GM23338 (cell line): ENCODE data around the gene LCE1F. TPM values are rescaled to one million over a fixed set of nuclear protein-coding genes. Genes with fewer than 3 reads are reported as not detected.

Experiments used
- ATAC-seq: fragments of 200-7000 bp; cut with Tn5 transposase; 3 replicates; pipeline ENCODE4 v1.9.1; 2020
- DNase-seq: peaks from one replicate; pipeline ENCODE4 v3.0.0-alpha.2; 2015; ENCODE audit warnings: low spot score
- H2AFZ ChIP-seq: fragments of 200-600 bp; sonication (generic); 2 replicates; pipeline ENCODE4 v1.8.0; 2016; ENCODE audit warnings: antibody characterized with exemption, mild to moderate bottlenecking, moderate library complexity
- H3F3A ChIP-seq: fragments of 200-600 bp; sonication (generic); replicated peaks from 2 replicates; pipeline ENCODE4 v1.8.0; 2017; ENCODE audit warnings: antibody characterized with exemption, mixed run types, low read depth
- H3K27ac ChIP-seq: fragments of 200-600 bp; sonication (generic); 2 replicates; pipeline ENCODE4 v1.6.1; 2016; ENCODE audit warnings: low read depth
- H3K27me3 ChIP-seq: fragments of 200-600 bp; sonication (generic); 2 replicates; pipeline ENCODE4 v1.8.0; 2016; ENCODE audit warnings: mild to moderate bottlenecking, mixed run types, moderate library complexity; ENCODE audit not compliant: insufficient read depth
- H3K36me3 ChIP-seq: fragments of 200-600 bp; sonication (generic); 2 replicates; pipeline ENCODE4 v1.8.0; 2016; ENCODE audit warnings: mild to moderate bottlenecking; ENCODE audit not compliant: insufficient read depth
- H3K4me1 ChIP-seq: fragments of 200-600 bp; sonication (generic); 2 replicates; pipeline ENCODE4 v1.8.0; 2016; ENCODE audit warnings: mild to moderate bottlenecking, moderate library complexity; ENCODE audit not compliant: insufficient read depth
- H3K4me2 ChIP-seq: fragments of 200-600 bp; sonication (generic); 2 replicates; pipeline ENCODE4 v1.7.1; 2017; ENCODE audit warnings: mixed run types
- H3K4me3 ChIP-seq: fragments of 200-600 bp; sonication (generic); 2 replicates; pipeline ENCODE4 v1.6.1; 2016; ENCODE audit warnings: mixed run types
- H3K79me2 ChIP-seq: fragments of 200-600 bp; sonication (generic); replicated peaks from 2 replicates; pipeline ENCODE4 v1.8.0; 2017; ENCODE audit warnings: mild to moderate bottlenecking; ENCODE audit not compliant: insufficient read depth
- H3K9me2 ChIP-seq: fragments of 200-600 bp; sonication (generic); 2 replicates; pipeline ENCODE4 v1.8.0; 2017; ENCODE audit not compliant: insufficient read depth
- H4K20me1 ChIP-seq: fragments of 200-600 bp; sonication (generic); replicated peaks from 2 replicates; pipeline ENCODE4 v1.8.0; 2017; ENCODE audit warnings: mild to moderate bottlenecking; ENCODE audit not compliant: insufficient read depth
- H3K27ac Mint-ChIP-seq: 2 replicates; pipeline ENCODE4 v1.8.0; 2020; ENCODE audit warnings: inconsistent platforms, mild to moderate bottlenecking, moderate library complexity, mixed read lengths
- H3K27me3 Mint-ChIP-seq: 3 replicates; pipeline ENCODE4 v1.8.0; 2022; ENCODE audit warnings: low read depth, mild to moderate bottlenecking, moderate library complexity, mixed read lengths, inconsistent platforms; ENCODE audit not compliant: insufficient read depth, poor library complexity
- H3K36me3 Mint-ChIP-seq: 3 replicates; pipeline ENCODE4 v1.8.0; 2021; ENCODE audit warnings: low read depth, mild to moderate bottlenecking, inconsistent platforms, moderate library complexity, mixed read lengths
- H3K4me1 Mint-ChIP-seq: 3 replicates; pipeline ENCODE4 v1.8.0; 2020; ENCODE audit warnings: mild to moderate bottlenecking, inconsistent platforms, mixed read lengths
- H3K4me3 Mint-ChIP-seq: 3 replicates; pipeline ENCODE4 v1.8.0; 2021; ENCODE audit warnings: moderate library complexity, mild to moderate bottlenecking, inconsistent platforms, mixed read lengths
- H3K9me3 Mint-ChIP-seq: 3 replicates; pipeline ENCODE4 v1.8.0; 2020; ENCODE audit warnings: moderate library complexity, mild to moderate bottlenecking, inconsistent platforms, mixed read lengths
- CREB1 ChIP-seq: fragments of 250-450 bp; sonication (Bioruptor Pico); IDR thresholded peaks from 2 replicates; pipeline ENCODE4 v1.5.0; 2020; ENCODE audit warnings: low read depth, mild to moderate bottlenecking, moderate library complexity
- ETS1 ChIP-seq: IDR thresholded peaks from 2 replicates; pipeline ENCODE4 v1.6.1; 2016; ENCODE audit warnings: antibody characterized with exemption
- EZH2 ChIP-seq: fragments of 200-600 bp; sonication (generic); IDR thresholded peaks from one replicate; pipeline ENCODE4 v1.8.0; 2017; ENCODE audit warnings: antibody characterized with exemption, mild to moderate bottlenecking, low read depth; ENCODE audit not compliant: unreplicated experiment
- EZH2phosphoT487 ChIP-seq: fragments of 200-600 bp; sonication (generic); IDR thresholded peaks from one replicate; pipeline ENCODE4 v1.8.1; 2018; ENCODE audit warnings: antibody characterized with exemption; ENCODE audit not compliant: unreplicated experiment
- JUNB ChIP-seq: IDR thresholded peaks from one replicate; pipeline ENCODE4 v1.6.1; 2016; ENCODE audit warnings: antibody characterized with exemption; ENCODE audit not compliant: unreplicated experiment
- NANOG ChIP-seq: IDR thresholded peaks from 2 replicates; pipeline ENCODE4 v1.6.1; 2016; ENCODE audit warnings: antibody characterized with exemption, borderline replicate concordance
- POLR2AphosphoS5 ChIP-seq: IDR thresholded peaks from 2 replicates; pipeline ENCODE4 v1.6.1; 2016; ENCODE audit warnings: antibody characterized with exemption, low read depth
- REST ChIP-seq: IDR thresholded peaks from one replicate; pipeline ENCODE4 v1.6.1; 2018; ENCODE audit warnings: antibody characterized with exemption; ENCODE audit not compliant: unreplicated experiment
- ZNF114 ChIP-seq: fragments of 250-450 bp; sonication (Bioruptor Pico); IDR thresholded peaks from 2 replicates; pipeline ENCODE4 v1.5.0; 2020; ENCODE audit warnings: mild to moderate bottlenecking, moderate library complexity
- ZNF331 ChIP-seq: fragments of 250-450 bp; sonication (Bioruptor Pico); IDR thresholded peaks from 2 replicates; pipeline ENCODE4 v1.5.0; 2020; ENCODE audit warnings: low read depth, mild to moderate bottlenecking, moderate library complexity
- ZNF462 ChIP-seq: fragments of 250-450 bp; sonication (Bioruptor Pico); IDR thresholded peaks from 2 replicates; pipeline ENCODE4 v1.5.0; 2020; ENCODE audit warnings: mild to moderate bottlenecking, moderate library complexity
- polyA plus RNA-seq: library from polyadenylated mRNA; unstranded; fragments of >200 nt; fragmentation: Nextera tagmentation; extraction: Ambion mirVana; gene quantifications from 2 replicates; pipeline ENCODE4 v1.2.1, GENCODE V29; 2016
- total RNA-seq: library from RNA; depleted of rRNA; stranded (reverse); fragments of >200 nt; shearing (Covaris generic); gene quantifications from 2 replicates; pipeline ENCODE4 v1.2.3, GENCODE V29; 2014

Gene LCE1F
- total and polyA plus RNA-seq, 2 experiments from 2014 or later, result not detected

- no peaks in the 10 kb centered on the region; the same call in 1 of the 2 replicates for H3K9me2 ChIP-seq
- DNase-seq (no peak), ATAC-seq (no peak)
- no peaks in the 10 kb centered on the region for H3K4me1 ChIP-seq
- Mint-ChIP-seq H3K36me3 (no peaks in the 10 kb centered on the region), H3K4me1 (peaks cover 2% of the 10 kb centered on the region; the same call in 1 of the 3 replicates), H3K27me3 (peaks cover 3% of the 10 kb centered on the region), H3K9me3 (no peaks in the 10 kb centered on the region), H3K4me3 (no peak overlapping the region), H3K27ac (no peak overlapping the region)
- H3F3A ChIP-seq, result no peaks in the 10 kb centered on the region
- no peaks in the 10 kb centered on the region for H3K79me2 ChIP-seq
- no peaks in the 10 kb centered on the region for H3K27me3 ChIP-seq
- no peaks in the 10 kb centered on the region for H3K36me3 ChIP-seq
- no peaks in the 10 kb centered on the region for H4K20me1 ChIP-seq
- no peak for TF ChIP-seq REST
- H3K27ac ChIP-seq, result no peak overlapping the region
- no peak overlapping the region for H3K4me2 ChIP-seq
- no peak overlapping the region for H2AFZ ChIP-seq
- no peak overlapping the region for H3K4me3 ChIP-seq
Measured at GRCh38 chr1:152795686-152796085, 20.7 kb downstream of the LCE1F start.

- H3K27ac ChIP-seq, result no peak within 1 kb of the TSS
- no peaks in the 10 kb centered on the region; the same call in 1 of the 2 replicates for H3K9me2 ChIP-seq
- no peaks in the 10 kb centered on the region for H3K36me3 Mint-ChIP-seq
- no peaks in the 10 kb centered on the region for H4K20me1 ChIP-seq
- H3K27me3 ChIP-seq, result no peaks in the 10 kb centered on the region
- no peaks in the 10 kb centered on the region for H3K9me3 Mint-ChIP-seq
- H3K36me3 ChIP-seq, result no peaks in the 10 kb centered on the region
- H3K27me3 Mint-ChIP-seq, result peaks cover 3% of the 10 kb centered on the region
- H3K27ac Mint-ChIP-seq, result no peak within 1 kb of the TSS
- H3K4me3 ChIP-seq, result no peak within 1 kb of the TSS
- ATAC-seq (no peak), DNase-seq (no peak)
- H3K4me1 Mint-ChIP-seq, result peaks cover 2% of the 10 kb centered on the region; the same call in 1 of the 3 replicates
- H3K4me2 ChIP-seq, result no peak within 1 kb of the TSS
- no peaks in the 10 kb centered on the region for H3K4me1 ChIP-seq
- no peaks in the 10 kb centered on the region for H3K79me2 ChIP-seq
- H2AFZ ChIP-seq, result no peak within 1 kb of the TSS
- no peaks in the 10 kb centered on the region for H3F3A ChIP-seq
- no peak within 1 kb of the TSS for H3K4me3 Mint-ChIP-seq
- TF ChIP-seq JUNB (no peak), ZNF114 (CRISPR knock-in tag) (no peak), EZH2phosphoT487 (no peak), EZH2 (no peak), CREB1 (no peak), POLR2AphosphoS5 (no peak), ZNF331 (CRISPR knock-in tag) (no peak), NANOG (no peak), ETS1 (no peak), ZNF462 (CRISPR knock-in tag) (no peak)
Measured at GRCh38 chr1:152796421-152796820, 21.5 kb downstream of the LCE1F start, which contains the start of gene LCE1D. LCE1D (plus strand) TSS chr1:152796721; CDS start chr1:152797795, 1,074 bp downstream.
